Activated B cell treated with CpG ODN at 0.5 μM for 24 hours (primary cell): Measurements from ENCODE around the gene KLK3. TPM values are rescaled to one million over a fixed set of nuclear protein-coding genes. Genes with fewer than 3 reads are reported as not detected.

Experiments used
- ATAC-seq: fragments of 200-7000 bp; cut with Tn5 transposase; one replicate; pipeline ENCODE4 v1.10.0; 2021; ENCODE audit warnings: low read depth, mild to moderate bottlenecking, moderate library complexity
- CTCF ChIA-PET: fragments of 350-600 bp; sonication (Branson Sonifier 250); formaldehyde crosslinking; loops from one replicate; lab custom pipeline; 2021; ENCODE audit warnings: antibody characterized with exemption; lab: Charles Lee
- POLR2A ChIA-PET: fragments of 350-600 bp; sonication (Branson Sonifier 250); formaldehyde crosslinking; loops from one replicate; lab custom pipeline; 2021; ENCODE audit warnings: antibody characterized with exemption; lab: Charles Lee
- DNase-seq: peaks from one replicate; pipeline ENCODE4 v3.0.0; 2022
- H3K27ac Mint-ChIP-seq: one replicate; pipeline ENCODE4 v1.8.0; 2020; ENCODE audit warnings: mixed read lengths
- H3K27me3 Mint-ChIP-seq: one replicate; pipeline ENCODE4 v1.8.0; 2021; ENCODE audit warnings: mixed read lengths
- H3K36me3 Mint-ChIP-seq: one replicate; pipeline ENCODE4 v1.8.0; 2021; ENCODE audit warnings: low read depth, mixed read lengths
- H3K4me1 Mint-ChIP-seq: one replicate; pipeline ENCODE4 v1.8.0; 2021; ENCODE audit warnings: mixed read lengths
- H3K4me3 Mint-ChIP-seq: one replicate; pipeline ENCODE4 v1.8.0; 2020; ENCODE audit warnings: mild to moderate bottlenecking, mixed read lengths
- H3K9me3 Mint-ChIP-seq: one replicate; pipeline ENCODE4 v1.8.0; 2020; ENCODE audit warnings: mixed read lengths
- CTCF ChIP-seq: fragments of 200-600 bp; IDR thresholded peaks from one replicate; pipeline ENCODE4 v1.8.0; 2022; ENCODE audit warnings: antibody characterized with exemption, mild to moderate bottlenecking
- intact Hi-C: fragments of 100-400 bp; cut with micrococcal nuclease; formaldehyde crosslinking; loops from one replicate; pipeline ENCODE4 v1.15.1; 2024
- total RNA-seq: library from RNA; stranded (reverse); gene quantifications from 2 replicates; pipeline ENCODE4 v1.2.3, GENCODE V29; 2022

KLK3 gene
- total RNA-seq, 1 donor from 2014 or later = not detected

- Mint-ChIP-seq H3K4me3 (no peak overlapping the region), H3K27ac (no peak overlapping the region), H3K4me1 (peaks cover 27% of the 10 kb centered on the region), H3K27me3 (peaks cover 20% of the 10 kb centered on the region), H3K36me3 (no peaks in the 10 kb centered on the region), H3K9me3 (peaks cover 8% of the 10 kb centered on the region)
- DNase-seq (no peak), ATAC-seq (no peak)
- intact Hi-C loops = loop anchor here (2.0 to 5.0 kb wide), 2 partner anchors 59 to 85 kb away; no protein-coding TSS in a partner anchor
- TF ChIP-seq CTCF = no peak
- ChIA-PET POLR2A (no interaction called here), CTCF (interaction anchor here (1.0 kb wide), 1 partner anchor 84 kb away, joined by 4 read pairs; no protein-coding TSS in a partner anchor)
Observed at GRCh38 chr19:50838239-50838638, 16.5 kb upstream of the KLK3 start.

GRCh38 chr19:50839712-50840655 lies 14.7 kb upstream of the KLK3 start:
- no peak overlapping the region for H3K4me3 Mint-ChIP-seq
- peaks cover 24% of the 10 kb centered on the region for H3K27me3 Mint-ChIP-seq
- H3K36me3 Mint-ChIP-seq = no peaks in the 10 kb centered on the region
- H3K4me1 Mint-ChIP-seq = peaks cover 26% of the 10 kb centered on the region
- CTCF ChIA-PET = no interaction called here
- POLR2A ChIA-PET = interaction anchor here (0.6 kb wide), 1 partner anchor 313 kb away, joined by 5 read pairs; no protein-coding TSS in a partner anchor
- DNase-seq = no peak
- intact Hi-C loops = loop anchor here (2.0 to 5.0 kb wide), 2 partner anchors 57 to 83 kb away; no protein-coding TSS in a partner anchor
- TF ChIP-seq CTCF = no peak
- H3K27ac Mint-ChIP-seq = no peak overlapping the region
- peaks cover 19% of the 10 kb centered on the region for H3K9me3 Mint-ChIP-seq
- no peak for ATAC-seq

- POLR2A ChIA-PET = no interaction called here
- no peak overlapping the region for H3K27ac Mint-ChIP-seq
- no peak for TF ChIP-seq CTCF
- no peak overlapping the region for H3K4me3 Mint-ChIP-seq
- DNase-seq = no peak
- CTCF ChIA-PET = no interaction called here
- intact Hi-C loops = no loop called here
- H3K9me3 Mint-ChIP-seq = peaks cover 19% of the 10 kb centered on the region
- H3K27me3 Mint-ChIP-seq = peaks cover 13% of the 10 kb centered on the region
- no peaks in the 10 kb centered on the region for H3K36me3 Mint-ChIP-seq
- H3K4me1 Mint-ChIP-seq = peaks cover 9% of the 10 kb centered on the region
- ATAC-seq = no peak
Observed at GRCh38 chr19:50842130-50842529, 12.6 kb upstream of the KLK3 start.

- Mint-ChIP-seq H3K4me3 (no peak overlapping the region), H3K4me1 (peaks cover 3% of the 10 kb centered on the region), H3K27ac (no peak overlapping the region), H3K36me3 (no peaks in the 10 kb centered on the region), H3K9me3 (peaks cover 19% of the 10 kb centered on the region), H3K27me3 (peaks cover 6% of the 10 kb centered on the region)
- TF ChIP-seq CTCF = no peak
- intact Hi-C loops = no loop called here
- ChIA-PET POLR2A (interaction anchor here (0.6 kb wide), 1 partner anchor 10 kb away, joined by 6 read pairs; no protein-coding TSS in a partner anchor), CTCF (no interaction called here)
- ATAC-seq (no peak), DNase-seq (no peak)
Observed at GRCh38 chr19:50843205-50843604, 11.5 kb upstream of the KLK3 start.

GRCh38 chr19:50843701-50844221 lies 11.0 kb upstream of the KLK3 start:
- Mint-ChIP-seq H3K4me1 (no peaks in the 10 kb centered on the region), H3K9me3 (peaks cover 19% of the 10 kb centered on the region), H3K36me3 (no peaks in the 10 kb centered on the region), H3K27me3 (peaks cover 7% of the 10 kb centered on the region), H3K27ac (no peak overlapping the region), H3K4me3 (no peak overlapping the region)
- ChIA-PET POLR2A (no interaction called here), CTCF (no interaction called here)
- intact Hi-C loops = no loop called here
- ATAC-seq = no peak
- TF ChIP-seq CTCF = no peak
- no peak for DNase-seq
